ENCODE data around the gene LRRC53.

The LRRC53 gene

GRCh38 chr1:74504125-74504932 is 8.1 kb downstream of the LRRC53 start:
- peak in 2 of 4 experiments; percentile 3 to 16 for DNase-seq (ENCODE audit: low read depth in 4 of 4, low spot score in 1 of 4)

GRCh38 chr1:74502858-74503257 is 9.6 kb downstream of the LRRC53 start:
- no peak for DNase-seq (ENCODE audit: low read depth in 4 of 4, low spot score in 1 of 4)

GRCh38 chr1:74502432-74502831 is 10.0 kb downstream of the LRRC53 start:
- no peak for DNase-seq (ENCODE audit: low read depth in 4 of 4, low spot score in 1 of 4)

GRCh38 chr1:74498901-74499300 is 13.5 kb downstream of the LRRC53 start:
- no peak for DNase-seq (ENCODE audit: low read depth in 4 of 4, low spot score in 1 of 4)

GRCh38 chr1:74496669-74497068 is 15.7 kb downstream of the LRRC53 start:
- no peak for DNase-seq (ENCODE audit: low read depth in 4 of 4, low spot score in 1 of 4)

GRCh38 chr1:74486036-74486435 is 26.4 kb downstream of the LRRC53 start:
- no peak for DNase-seq (ENCODE audit: low read depth in 4 of 4, low spot score in 1 of 4)

GRCh38 chr1:74485622-74486021 is 26.8 kb downstream of the LRRC53 start:
- no peak for DNase-seq (ENCODE audit: low read depth in 4 of 4, low spot score in 1 of 4)

- DNase-seq (ENCODE audit: low read depth in 4 of 4, low spot score in 1 of 4) = no peak
These were observed 30.8 kb downstream of the LRRC53 start for GRCh38 chr1:74481607-74482006.

- no peak for DNase-seq (ENCODE audit: low read depth in 4 of 4, low spot score in 1 of 4)
These were observed 32.3 kb downstream of the LRRC53 start for GRCh38 chr1:74480068-74480467.

- no peak for DNase-seq (ENCODE audit: low read depth in 4 of 4, low spot score in 1 of 4)
These were observed 33.4 kb downstream of the LRRC53 start for GRCh38 chr1:74478979-74479378.

- DNase-seq (ENCODE audit: low read depth in 4 of 4, low spot score in 1 of 4) = no peak
These were observed 37.8 kb downstream of the LRRC53 start for GRCh38 chr1:74474585-74474984.

GRCh38 chr1:74471470-74471869 is 40.9 kb downstream of the LRRC53 start:
- DNase-seq (ENCODE audit: low read depth in 4 of 4, low spot score in 1 of 4) = no peak

- no peak for DNase-seq (ENCODE audit: low read depth in 4 of 4, low spot score in 1 of 4)
These were observed 41.5 kb downstream of the LRRC53 start for GRCh38 chr1:74470936-74471335.

- DNase-seq (ENCODE audit: low read depth in 4 of 4, low spot score in 1 of 4) = no peak
These were observed 42.2 kb downstream of the LRRC53 start for GRCh38 chr1:74470251-74470650.

- no peak for DNase-seq (ENCODE audit: low read depth in 4 of 4, low spot score in 1 of 4)
These were observed 43.3 kb downstream of the LRRC53 start for GRCh38 chr1:74468982-74469603.

GRCh38 chr1:74467786-74468377 is 44.5 kb downstream of the LRRC53 start:
- no peak for DNase-seq (ENCODE audit: low read depth in 4 of 4, low spot score in 1 of 4)

- DNase-seq (ENCODE audit: low read depth in 4 of 4, low spot score in 1 of 4) = no peak
These were observed 47.2 kb downstream of the LRRC53 start for GRCh38 chr1:74465193-74465681.

GRCh38 chr1:74464037-74464436 is 48.4 kb downstream of the LRRC53 start:
- DNase-seq (ENCODE audit: low read depth in 4 of 4, low spot score in 1 of 4) = no peak

- DNase-seq (ENCODE audit: low read depth in 4 of 4, low spot score in 1 of 4) = no peak
These were observed 49.0 kb downstream of the LRRC53 start for GRCh38 chr1:74463333-74463988.

- DNase-seq (ENCODE audit: low read depth in 4 of 4, low spot score in 1 of 4) = no peak
These were observed 55.2 kb downstream of the LRRC53 start for GRCh38 chr1:74457253-74457652.

- DNase-seq (ENCODE audit: low read depth in 4 of 4, low spot score in 1 of 4) = no peak
These were observed 57.0 kb downstream of the LRRC53 start for GRCh38 chr1:74455390-74455789.

- DNase-seq (ENCODE audit: low read depth in 4 of 4, low spot score in 1 of 4) = no peak
These were observed 59.1 kb downstream of the LRRC53 start for GRCh38 chr1:74453277-74453676.
